Esophagus muscularis mucosa (tissue), 4 donors: Measurements from ENCODE around the gene KSR1.

Experiments used
- CTCF ChIP-seq, 3 experiments: fragments of 200-600 bp in 2 of 3; fragments of 450-650 bp in 1 of 3; sonication (generic) in 2 of 3; IDR thresholded peaks; one replicate each; pipeline ENCODE4 v1.5.1; 2017 to 2019; ENCODE audit warnings: antibody characterized with exemption in 3 of 3, mild to moderate bottlenecking in 2 of 3, moderate library complexity in 1 of 3
- EP300 ChIP-seq: sonication (generic); formaldehyde crosslinking; IDR thresholded peaks from one replicate; pipeline ENCODE4 v1.6.1; 2017; ENCODE audit warnings: antibody characterized with exemption
- POLR2A ChIP-seq: fragments of 450-650 bp; IDR thresholded peaks from one replicate; pipeline ENCODE4 v1.6.1; 2017; ENCODE audit warnings: antibody characterized with exemption, moderate library complexity, mild to moderate bottlenecking, low read depth
- POLR2AphosphoS5 ChIP-seq, 2 donors: sonication (generic); formaldehyde crosslinking; IDR thresholded peaks; one replicate each; pipeline ENCODE4 v1.6.1; 2017; ENCODE audit warnings: antibody characterized with exemption in 2 of 2

- TF ChIP-seq CTCF (IDR thresholded peaks at IDR 0.05) (no peak), POLR2A (no peak), POLR2AphosphoS5 (IDR thresholded peaks at IDR 0.05) (peak in 1 of 2 donors; percentile 31), EP300 (no peak)
Observed at GRCh38 chr17:27630607-27631410, 174.6 kb downstream of the KSR1 start, which contains the start of gene LGALS9.
